ENCODE measurements around the gene FSTL4. TPM values are rescaled to one million over a fixed set of nuclear protein-coding genes. Genes with fewer than 3 reads are reported as not detected.
"Not testable (repeated sequence)": the region's sequence is repeated elsewhere in the genome, so short reads cannot be mapped to it uniquely, and the experiment has no call there.

Gene FSTL4
- polyA plus RNA-seq, 3 donors = 0.76 to 1.8 (median 0.89) TPM

GRCh38 chr5:133559960-133560359 lies 52.4 kb downstream of the FSTL4 start:
- no peak for DNase-seq (ENCODE audit: low read depth in 3 of 3, low spot score in 2 of 3)

- no peak for DNase-seq (ENCODE audit: low read depth in 3 of 3, low spot score in 2 of 3)
Observed at GRCh38 chr5:133556551-133556950, 55.8 kb downstream of the FSTL4 start.

GRCh38 chr5:133554279-133554678 lies 58.1 kb downstream of the FSTL4 start:
- DNase-seq (ENCODE audit: low read depth in 3 of 3, low spot score in 2 of 3) = no peak

GRCh38 chr5:133552925-133553525 lies 59.3 kb downstream of the FSTL4 start:
- peak; percentile 17 to 25 (median 23) for DNase-seq (ENCODE audit: low read depth in 3 of 3, low spot score in 2 of 3)

- DNase-seq (ENCODE audit: low read depth in 3 of 3, low spot score in 2 of 3) = no peak
Observed at GRCh38 chr5:133546500-133546899, 65.8 kb downstream of the FSTL4 start.

- DNase-seq (ENCODE audit: low read depth in 3 of 3, low spot score in 2 of 3) = no peak
Observed at GRCh38 chr5:133544346-133544745, 68.0 kb downstream of the FSTL4 start.

- no peak for DNase-seq (ENCODE audit: low read depth in 3 of 3, low spot score in 2 of 3)
Observed at GRCh38 chr5:133539818-133540217, 72.5 kb downstream of the FSTL4 start.

GRCh38 chr5:133538718-133539117 lies 73.6 kb downstream of the FSTL4 start:
- no peak for DNase-seq (ENCODE audit: low read depth in 3 of 3, low spot score in 2 of 3)

GRCh38 chr5:133535241-133535929 lies 77.0 kb downstream of the FSTL4 start:
- DNase-seq (ENCODE audit: low read depth in 3 of 3, low spot score in 2 of 3) = not testable (repeated sequence)

GRCh38 chr5:133534566-133534965 lies 77.8 kb downstream of the FSTL4 start:
- no peak for DNase-seq (ENCODE audit: low read depth in 3 of 3, low spot score in 2 of 3)

- DNase-seq (ENCODE audit: low read depth in 3 of 3, low spot score in 2 of 3) = no peak
Observed at GRCh38 chr5:133533541-133533940, 78.8 kb downstream of the FSTL4 start.

GRCh38 chr5:133531594-133531993 lies 80.7 kb downstream of the FSTL4 start:
- DNase-seq (ENCODE audit: low read depth in 3 of 3, low spot score in 2 of 3) = no peak

GRCh38 chr5:133531178-133531577 lies 81.2 kb downstream of the FSTL4 start:
- no peak for DNase-seq (ENCODE audit: low read depth in 3 of 3, low spot score in 2 of 3)

- no peak for DNase-seq (ENCODE audit: low read depth in 3 of 3, low spot score in 2 of 3)
Observed at GRCh38 chr5:133530270-133530669, 82.1 kb downstream of the FSTL4 start.

GRCh38 chr5:133528841-133529240 lies 83.5 kb downstream of the FSTL4 start:
- no peak for DNase-seq (ENCODE audit: low read depth in 3 of 3, low spot score in 2 of 3)

GRCh38 chr5:133527311-133527710 lies 85.0 kb downstream of the FSTL4 start:
- no peak for DNase-seq (ENCODE audit: low read depth in 3 of 3, low spot score in 2 of 3)

- no peak for DNase-seq (ENCODE audit: low read depth in 3 of 3, low spot score in 2 of 3)
Observed at GRCh38 chr5:133526368-133526767, 86.0 kb downstream of the FSTL4 start.

- no peak for DNase-seq (ENCODE audit: low read depth in 3 of 3, low spot score in 2 of 3)
Observed at GRCh38 chr5:133525126-133525525, 87.2 kb downstream of the FSTL4 start.

GRCh38 chr5:133524666-133525065 lies 87.7 kb downstream of the FSTL4 start:
- DNase-seq (ENCODE audit: low read depth in 3 of 3, low spot score in 2 of 3) = no peak

GRCh38 chr5:133523961-133524586 lies 88.3 kb downstream of the FSTL4 start:
- DNase-seq (ENCODE audit: low read depth in 3 of 3, low spot score in 2 of 3) = no peak

- no peak for DNase-seq (ENCODE audit: low read depth in 3 of 3, low spot score in 2 of 3)
Observed at GRCh38 chr5:133523013-133523658, 89.2 kb downstream of the FSTL4 start.

- no peak for DNase-seq (ENCODE audit: low read depth in 3 of 3, low spot score in 2 of 3)
Observed at GRCh38 chr5:133521801-133522200, 90.5 kb downstream of the FSTL4 start.

Data from right renal cortex interstitium (tissue), 3 donors.